Progenitor cell of endocrine pancreas (in vitro differentiated cells): ENCODE results near the gene EMID1. TPM values are rescaled to one million over a fixed set of nuclear protein-coding genes. Genes with fewer than 3 reads are reported as not detected.
A peak's percentile ranks its signal among the peaks of the same experiment; 100 is the strongest.
"Not testable (repeated sequence)": the region's sequence is repeated elsewhere in the genome, so short reads cannot be mapped to it uniquely, and the experiment has no call there.

Experiments used
- DNase-seq: peaks from one replicate; pipeline ENCODE4 v3.0.0; 2021; ENCODE audit warnings: low spot score; ENCODE audit not compliant: unreplicated experiment
- H3K27ac Mint-ChIP-seq: 2 replicates; pipeline ENCODE4 v1.8.0; 2021; ENCODE audit warnings: mild to moderate bottlenecking, moderate library complexity, mixed read lengths
- H3K27me3 Mint-ChIP-seq: 2 replicates; pipeline ENCODE4 v1.8.0; 2021; ENCODE audit warnings: mixed read lengths
- H3K36me3 Mint-ChIP-seq: 2 replicates; pipeline ENCODE4 v1.8.0; 2022; ENCODE audit warnings: mixed read lengths; ENCODE audit not compliant: insufficient read depth
- H3K4me1 Mint-ChIP-seq: 2 replicates; pipeline ENCODE4 v1.8.0; 2021; ENCODE audit warnings: low read depth, mixed read lengths
- H3K4me3 Mint-ChIP-seq: 2 replicates; pipeline ENCODE4 v1.8.0; 2021; ENCODE audit warnings: low read depth, mild to moderate bottlenecking, moderate library complexity, mixed read lengths
- H3K9me3 Mint-ChIP-seq: 2 replicates; pipeline ENCODE4 v1.8.0; 2021; ENCODE audit warnings: low read depth, mixed read lengths
- total RNA-seq: library from RNA; stranded (reverse); gene quantifications from 2 replicates; pipeline ENCODE4 v1.2.1, GENCODE V29; 2021
- TF ChIP-seq, protein P1 (sequence below): fragments of 200-600 bp; sonication (generic); IDR thresholded peaks from one replicate; pipeline ENCODE4 v1.5.0; 2021; ENCODE audit warnings: antibody characterized with exemption, mild to moderate bottlenecking; ENCODE audit not compliant: unreplicated experiment

Gene EMID1
- total RNA-seq, 1 donor from 2014 or later, result 18.9 TPM

DNA sequence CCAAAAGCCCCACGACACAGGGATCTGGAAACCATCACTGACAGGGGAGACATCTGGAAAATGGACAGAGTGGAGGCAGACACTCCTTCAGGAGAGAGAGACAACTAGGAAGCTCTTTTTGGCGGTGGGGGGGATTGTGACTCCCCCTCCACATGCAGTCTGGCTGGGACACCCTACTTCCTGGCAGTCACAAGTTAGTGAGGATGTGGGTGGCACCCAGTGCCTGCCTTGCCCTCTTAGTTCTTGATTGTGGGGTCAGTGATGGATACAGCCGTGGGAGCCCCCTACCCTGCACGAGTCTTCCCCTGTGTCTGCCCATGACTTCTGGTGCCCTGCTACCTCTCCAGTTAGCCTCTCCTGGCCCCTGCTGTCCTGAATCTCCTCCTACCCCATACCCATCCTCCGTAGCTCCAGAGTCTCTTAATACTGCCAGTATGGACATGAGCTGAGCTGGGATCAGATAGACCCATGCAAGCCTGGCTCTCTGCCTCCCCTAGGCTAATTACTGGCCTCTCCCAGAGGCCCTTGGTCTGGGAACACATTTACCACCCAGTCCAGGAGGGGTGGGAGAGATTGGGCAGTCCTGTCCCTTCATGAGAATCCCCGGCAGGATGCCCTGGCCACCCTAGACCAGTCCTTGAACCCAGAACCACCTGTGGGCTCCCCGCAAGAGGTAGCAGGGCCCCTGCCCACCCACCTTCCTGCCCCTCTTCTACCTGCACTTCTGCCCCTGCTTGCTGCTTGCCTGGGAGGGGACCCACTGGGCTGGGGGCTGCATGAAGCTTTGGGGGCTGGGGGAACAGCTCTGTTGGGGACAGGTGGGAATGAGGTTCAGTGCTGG is 39.3 kb downstream of the EMID1 start:
- Mint-ChIP-seq H3K36me3 (peaks cover 35% of the 10 kb centered on the region), H3K9me3 (peaks cover 22% of the 10 kb centered on the region), H3K27ac (no peak overlapping the region), H3K27me3 (no peaks in the 10 kb centered on the region), H3K4me1 (no peaks in the 10 kb centered on the region), H3K4me3 (no peak overlapping the region)
- TF ChIP-seq, protein P1, sequence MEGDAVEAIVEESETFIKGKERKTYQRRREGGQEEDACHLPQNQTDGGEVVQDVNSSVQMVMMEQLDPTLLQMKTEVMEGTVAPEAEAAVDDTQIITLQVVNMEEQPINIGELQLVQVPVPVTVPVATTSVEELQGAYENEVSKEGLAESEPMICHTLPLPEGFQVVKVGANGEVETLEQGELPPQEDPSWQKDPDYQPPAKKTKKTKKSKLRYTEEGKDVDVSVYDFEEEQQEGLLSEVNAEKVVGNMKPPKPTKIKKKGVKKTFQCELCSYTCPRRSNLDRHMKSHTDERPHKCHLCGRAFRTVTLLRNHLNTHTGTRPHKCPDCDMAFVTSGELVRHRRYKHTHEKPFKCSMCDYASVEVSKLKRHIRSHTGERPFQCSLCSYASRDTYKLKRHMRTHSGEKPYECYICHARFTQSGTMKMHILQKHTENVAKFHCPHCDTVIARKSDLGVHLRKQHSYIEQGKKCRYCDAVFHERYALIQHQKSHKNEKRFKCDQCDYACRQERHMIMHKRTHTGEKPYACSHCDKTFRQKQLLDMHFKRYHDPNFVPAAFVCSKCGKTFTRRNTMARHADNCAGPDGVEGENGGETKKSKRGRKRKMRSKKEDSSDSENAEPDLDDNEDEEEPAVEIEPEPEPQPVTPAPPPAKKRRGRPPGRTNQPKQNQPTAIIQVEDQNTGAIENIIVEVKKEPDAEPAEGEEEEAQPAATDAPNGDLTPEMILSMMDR, result no peak
- DNase-seq, result no peak

DNA sequence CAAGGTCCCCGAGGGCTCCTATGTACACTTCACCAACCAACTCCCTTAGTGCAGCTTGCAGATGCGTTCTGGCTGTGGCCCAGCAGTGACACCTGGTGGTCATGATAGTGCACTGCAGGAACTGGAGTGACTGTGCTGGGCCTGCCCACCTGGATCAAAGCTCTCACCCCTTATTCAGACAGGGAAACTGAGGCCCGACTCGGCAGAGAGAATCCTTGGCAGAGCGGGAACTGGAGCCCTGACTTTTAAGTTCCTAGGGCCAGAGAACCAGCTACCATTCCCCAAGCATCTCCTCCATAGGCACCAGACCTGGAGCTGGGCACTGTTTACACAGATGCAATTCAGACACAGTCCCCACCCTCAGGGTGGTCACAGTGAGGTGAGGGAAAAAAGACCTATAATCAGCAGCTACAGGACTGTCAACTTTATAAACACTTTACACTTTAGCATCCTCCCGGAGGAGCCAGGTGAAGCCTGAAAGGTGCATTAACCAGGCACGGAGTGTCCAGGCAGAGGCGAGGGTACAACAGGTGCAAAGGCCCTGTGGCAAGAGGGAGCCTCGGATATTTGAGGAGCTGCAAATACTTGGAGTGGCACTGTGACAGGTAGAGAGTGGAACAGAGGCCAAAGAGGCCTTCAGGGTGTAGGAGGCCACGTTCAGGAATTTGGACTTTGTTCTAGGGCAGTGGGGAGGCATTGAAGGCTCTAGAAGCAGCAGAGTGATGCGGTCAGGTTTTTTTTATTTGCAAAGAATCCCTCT is 40.1 kb downstream of the EMID1 start:
- peaks cover 31% of the 10 kb centered on the region for H3K36me3 Mint-ChIP-seq
- no peaks in the 10 kb centered on the region for H3K27me3 Mint-ChIP-seq
- no peaks in the 10 kb centered on the region for H3K4me1 Mint-ChIP-seq
- H3K27ac Mint-ChIP-seq, result no peak overlapping the region
- peak; percentile 64 for DNase-seq
- TF ChIP-seq, protein P1, result peak; percentile 94
- H3K9me3 Mint-ChIP-seq, result peaks cover 20% of the 10 kb centered on the region
- H3K4me3 Mint-ChIP-seq, result no peak overlapping the region

GRCh38 chr22:29247891-29248290 is 42.2 kb downstream of the EMID1 start:
- H3K4me1 Mint-ChIP-seq, result not testable (repeated sequence)

GRCh38 chr22:29251265-29251664 is 45.6 kb downstream of the EMID1 start:
- DNase-seq, result no peak
- Mint-ChIP-seq H3K9me3 (no peaks in the 10 kb centered on the region), H3K4me1 (no peaks in the 10 kb centered on the region), H3K27me3 (no peaks in the 10 kb centered on the region), H3K4me3 (no peak overlapping the region), H3K36me3 (no peaks in the 10 kb centered on the region), H3K27ac (no peak overlapping the region)
- TF ChIP-seq, protein P1, result no peak

More at GRCh38 chr22:29247891-29248290, 42.2 kb downstream of the EMID1 start:
- not testable (repeated sequence) for H3K27me3 Mint-ChIP-seq, H3K27ac Mint-ChIP-seq, H3K4me3 Mint-ChIP-seq, DNase-seq, H3K9me3 Mint-ChIP-seq
- peaks cover 11% of the 10 kb centered on the region for H3K36me3 Mint-ChIP-seq

GRCh38 chr22:29251981-29252911 is 46.5 kb downstream of the EMID1 start:
- TF ChIP-seq, protein P1, result no peak
- H3K27me3 Mint-ChIP-seq, result no peaks in the 10 kb centered on the region
- DNase-seq, result no peak
- no peaks in the 10 kb centered on the region for H3K9me3 Mint-ChIP-seq
- no peak overlapping the region for H3K4me3 Mint-ChIP-seq
- no peaks in the 10 kb centered on the region for H3K36me3 Mint-ChIP-seq
- no peaks in the 10 kb centered on the region for H3K4me1 Mint-ChIP-seq
- no peak overlapping the region for H3K27ac Mint-ChIP-seq
